CD4-positive, alpha-beta T cell (primary cell): ENCODE results near the gene INSM2. TPM values are rescaled to one million over a fixed set of nuclear protein-coding genes. Genes with fewer than 3 reads are reported as not detected.

ENCODE experiments used
- ATAC-seq: fragments of 200-7000 bp; cut with Tn5 transposase; one replicate; pipeline ENCODE4 v1.10.0; 2022; ENCODE audit warnings: mild to moderate bottlenecking; ENCODE audit not compliant: poor library complexity
- CTCF ChIA-PET: fragments of 350-600 bp; sonication (Branson Sonifier 250); formaldehyde crosslinking; loops from one replicate; lab custom pipeline; 2021; ENCODE audit warnings: antibody characterized with exemption, inconsistent platforms; lab: Charles Lee
- POLR2A ChIA-PET: fragments of 350-600 bp; sonication (Branson Sonifier 250); formaldehyde crosslinking; loops from one replicate; lab custom pipeline; 2021; ENCODE audit warnings: antibody characterized with exemption, inconsistent platforms; lab: Charles Lee
- DNase-seq, 14 experiments: peaks; one replicate each; pipeline ENCODE4 v3.0.0-alpha.2; 2013 to 2020; ENCODE audit warnings: mixed read lengths in 2 of 14
- H3K27ac ChIP-seq, 2 donors: one replicate each; pipeline versions ENCODE4 v1.5.1 to v1.7.0; 2013; ENCODE audit warnings: low read length in 2 of 2, low read depth in 1 of 2, mild to moderate bottlenecking in 1 of 2
- H3K27me3 ChIP-seq, 2 experiments: 1 replicate in 1 of 2; 2 replicates in 1 of 2; pipeline versions ENCODE4 v1.6.1 to v1.7.0; 2013; ENCODE audit warnings: low read length in 2 of 2, control low read depth in 1 of 2, mild to moderate bottlenecking in 1 of 2, moderate library complexity in 1 of 2; ENCODE audit not compliant: insufficient read depth in 2 of 2, control insufficient read depth in 1 of 2
- H3K36me3 ChIP-seq: one replicate; pipeline ENCODE4 v1.6.1; 2013; ENCODE audit warnings: low read length, control low read depth; ENCODE audit not compliant: insufficient read depth
- H3K4me1 ChIP-seq: one replicate; pipeline ENCODE4 v1.6.1; 2013; ENCODE audit warnings: low read length, control low read depth; ENCODE audit not compliant: insufficient read depth
- H3K4me3 ChIP-seq: one replicate; pipeline ENCODE4 v1.5.1; 2013; ENCODE audit warnings: mild to moderate bottlenecking, low read length, moderate library complexity
- H3K9me3 ChIP-seq, 2 experiments: 1 replicate in 1 of 2; 2 replicates in 1 of 2; pipeline versions ENCODE4 v1.6.1 to v1.7.0; 2013; ENCODE audit warnings: low read length in 2 of 2, mild to moderate bottlenecking in 2 of 2, control low read depth in 1 of 2, moderate library complexity in 1 of 2; ENCODE audit not compliant: control insufficient read depth in 1 of 2, insufficient read depth in 1 of 2
- H3K27ac Mint-ChIP-seq: one replicate; pipeline ENCODE4 v1.8.0; 2020; ENCODE audit warnings: mixed read lengths
- H3K27me3 Mint-ChIP-seq: one replicate; pipeline ENCODE4 v1.8.0; 2021; ENCODE audit warnings: mixed read lengths
- H3K36me3 Mint-ChIP-seq: one replicate; pipeline ENCODE4 v1.8.0; 2021; ENCODE audit warnings: low read depth, mixed read lengths
- H3K4me1 Mint-ChIP-seq: one replicate; pipeline ENCODE4 v1.8.0; 2021; ENCODE audit warnings: low read depth, mixed read lengths
- H3K4me3 Mint-ChIP-seq: one replicate; pipeline ENCODE4 v1.8.0; 2020; ENCODE audit warnings: mild to moderate bottlenecking, mixed read lengths
- H3K9me3 Mint-ChIP-seq: one replicate; pipeline ENCODE4 v1.8.0; 2020; ENCODE audit warnings: mixed read lengths
- intact Hi-C, 2 experiments: fragments of 100-400 bp; cut with DNase I in 1 of 2; cut with micrococcal nuclease in 1 of 2; formaldehyde crosslinking; loops; one replicate each; pipeline versions ENCODE4 v1.15.1 to v1.9.0; 2023 to 2025; cut with DNase I, micrococcal nuclease
- total RNA-seq, 174 experiments: library from RNA in 2 of 174; stranded (reverse) in 2 of 174; gene quantifications; one replicate each; pipeline ENCODE4 v1.2.3 and lab custom pipeline; 2021 to 2026
- TF ChIP-seq, protein P1 (sequence below): fragments of 200-600 bp; IDR thresholded peaks from one replicate; pipeline ENCODE4 v1.8.0; 2022; ENCODE audit warnings: antibody characterized with exemption, mild to moderate bottlenecking

The INSM2 gene
- total RNA-seq, 2 experiments from 2014 or later: not detected

DNA sequence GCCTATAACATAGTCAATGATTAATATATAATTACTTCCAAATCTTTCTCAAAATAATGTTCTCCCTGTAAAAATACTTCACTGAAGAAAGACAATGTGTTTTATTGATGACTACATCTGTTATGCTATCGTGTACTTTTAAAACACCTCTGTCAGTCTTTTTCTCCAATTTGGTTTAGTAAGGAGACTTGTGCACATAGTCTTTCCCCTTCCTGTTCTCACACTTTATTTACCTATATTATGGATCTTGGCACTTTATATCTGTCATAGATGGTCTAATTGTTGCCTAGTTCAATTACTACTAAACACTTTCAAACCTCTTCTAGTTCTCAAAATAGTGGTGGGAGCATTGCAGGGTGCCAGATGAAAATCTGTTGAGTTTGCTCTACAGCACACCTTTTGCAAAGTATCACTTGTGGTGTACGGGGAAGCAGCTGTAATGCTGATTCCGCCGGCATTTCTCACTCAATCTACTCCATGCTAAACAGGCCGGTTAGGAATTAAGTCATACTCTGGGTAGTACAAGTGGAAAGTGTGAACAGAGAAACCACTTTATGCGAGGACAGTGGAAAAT is 1.1 kb upstream of the INSM2 start:
- Mint-ChIP-seq H3K27ac (no peak overlapping the region), H3K4me3 (peak overlapping the region; percentile 68), H3K36me3 (no peaks in the 10 kb centered on the region), H3K27me3 (peaks cover 73% of the 10 kb centered on the region), H3K4me1 (peaks cover 9% of the 10 kb centered on the region), H3K9me3 (no peaks in the 10 kb centered on the region)
- peaks cover 32 to 51% of the 10 kb centered on the region in 2 experiments for H3K27me3 ChIP-seq
- intact Hi-C loops: loop anchor here in 1 of 2 experiments (10.0 kb wide), 1 partner anchor 282 kb away; no protein-coding TSS in a partner anchor
- peaks cover 0 to 13% of the 10 kb centered on the region in 2 experiments for H3K9me3 ChIP-seq
- no peak overlapping the region for H3K27ac ChIP-seq
- ChIA-PET CTCF (no interaction called here), POLR2A (no interaction called here)
- peak overlapping the region; percentile 57 for H3K4me3 ChIP-seq
- no peak for DNase-seq
- no peak for ATAC-seq
- TF ChIP-seq, protein P1, sequence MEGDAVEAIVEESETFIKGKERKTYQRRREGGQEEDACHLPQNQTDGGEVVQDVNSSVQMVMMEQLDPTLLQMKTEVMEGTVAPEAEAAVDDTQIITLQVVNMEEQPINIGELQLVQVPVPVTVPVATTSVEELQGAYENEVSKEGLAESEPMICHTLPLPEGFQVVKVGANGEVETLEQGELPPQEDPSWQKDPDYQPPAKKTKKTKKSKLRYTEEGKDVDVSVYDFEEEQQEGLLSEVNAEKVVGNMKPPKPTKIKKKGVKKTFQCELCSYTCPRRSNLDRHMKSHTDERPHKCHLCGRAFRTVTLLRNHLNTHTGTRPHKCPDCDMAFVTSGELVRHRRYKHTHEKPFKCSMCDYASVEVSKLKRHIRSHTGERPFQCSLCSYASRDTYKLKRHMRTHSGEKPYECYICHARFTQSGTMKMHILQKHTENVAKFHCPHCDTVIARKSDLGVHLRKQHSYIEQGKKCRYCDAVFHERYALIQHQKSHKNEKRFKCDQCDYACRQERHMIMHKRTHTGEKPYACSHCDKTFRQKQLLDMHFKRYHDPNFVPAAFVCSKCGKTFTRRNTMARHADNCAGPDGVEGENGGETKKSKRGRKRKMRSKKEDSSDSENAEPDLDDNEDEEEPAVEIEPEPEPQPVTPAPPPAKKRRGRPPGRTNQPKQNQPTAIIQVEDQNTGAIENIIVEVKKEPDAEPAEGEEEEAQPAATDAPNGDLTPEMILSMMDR: no peak
- peaks cover 28% of the 10 kb centered on the region for H3K4me1 ChIP-seq
- H3K36me3 ChIP-seq: peaks cover under 1% of the 10 kb centered on the region

DNA sequence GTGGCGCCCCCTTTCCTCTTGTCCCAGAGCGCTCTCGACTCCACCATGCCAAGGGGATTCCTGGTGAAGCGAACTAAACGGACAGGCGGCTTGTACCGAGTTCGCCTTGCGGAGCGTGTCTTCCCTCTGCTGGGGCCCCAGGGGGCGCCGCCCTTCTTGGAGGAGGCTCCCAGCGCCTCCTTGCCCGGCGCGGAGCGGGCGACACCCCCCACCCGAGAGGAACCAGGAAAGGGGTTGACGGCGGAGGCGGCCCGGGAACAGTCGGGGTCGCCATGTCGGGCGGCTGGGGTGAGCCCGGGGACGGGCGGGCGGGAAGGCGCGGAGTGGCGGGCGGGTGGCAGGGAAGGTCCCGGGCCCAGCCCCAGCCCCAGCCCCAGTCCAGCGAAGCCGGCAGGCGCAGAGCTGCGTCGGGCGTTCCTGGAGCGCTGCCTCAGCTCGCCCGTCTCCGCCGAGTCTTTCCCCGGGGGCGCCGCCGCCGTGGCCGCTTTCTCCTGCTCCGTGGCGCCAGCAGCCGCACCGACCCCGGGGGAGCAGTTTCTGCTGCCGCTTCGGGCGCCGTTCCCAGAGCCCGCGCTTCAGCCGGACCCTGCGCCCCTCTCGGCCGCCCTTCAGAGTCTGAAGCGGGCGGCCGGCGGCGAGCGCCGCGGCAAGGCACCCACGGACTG is 376 bp downstream of the INSM2 start:
- DNase-seq (peak in 4 of 14 experiments; percentile 2 to 41 (median 13)), ATAC-seq (no peak)
- peaks cover 28% of the 10 kb centered on the region for H3K4me1 ChIP-seq
- Mint-ChIP-seq H3K27me3 (peaks cover 58% of the 10 kb centered on the region), H3K4me3 (peak overlapping the region; percentile 73), H3K36me3 (no peaks in the 10 kb centered on the region), H3K27ac (no peak overlapping the region), H3K9me3 (no peaks in the 10 kb centered on the region), H3K4me1 (peaks cover 9% of the 10 kb centered on the region)
- CTCF ChIA-PET: no interaction called here
- TF ChIP-seq, protein P1: no peak
- peaks cover 0 to 13% of the 10 kb centered on the region in 2 experiments for H3K9me3 ChIP-seq
- H3K4me3 ChIP-seq: peak overlapping the region; percentile 57
- H3K27ac ChIP-seq: no peak overlapping the region
- intact Hi-C loops: loop anchor here in 1 of 2 experiments (10.0 kb wide), 1 partner anchor 280 kb away; no protein-coding TSS in a partner anchor
- POLR2A ChIA-PET: no interaction called here
- H3K27me3 ChIP-seq: peaks cover 32 to 51% of the 10 kb centered on the region in 2 experiments
- peaks cover 4% of the 10 kb centered on the region for H3K36me3 ChIP-seq

DNA sequence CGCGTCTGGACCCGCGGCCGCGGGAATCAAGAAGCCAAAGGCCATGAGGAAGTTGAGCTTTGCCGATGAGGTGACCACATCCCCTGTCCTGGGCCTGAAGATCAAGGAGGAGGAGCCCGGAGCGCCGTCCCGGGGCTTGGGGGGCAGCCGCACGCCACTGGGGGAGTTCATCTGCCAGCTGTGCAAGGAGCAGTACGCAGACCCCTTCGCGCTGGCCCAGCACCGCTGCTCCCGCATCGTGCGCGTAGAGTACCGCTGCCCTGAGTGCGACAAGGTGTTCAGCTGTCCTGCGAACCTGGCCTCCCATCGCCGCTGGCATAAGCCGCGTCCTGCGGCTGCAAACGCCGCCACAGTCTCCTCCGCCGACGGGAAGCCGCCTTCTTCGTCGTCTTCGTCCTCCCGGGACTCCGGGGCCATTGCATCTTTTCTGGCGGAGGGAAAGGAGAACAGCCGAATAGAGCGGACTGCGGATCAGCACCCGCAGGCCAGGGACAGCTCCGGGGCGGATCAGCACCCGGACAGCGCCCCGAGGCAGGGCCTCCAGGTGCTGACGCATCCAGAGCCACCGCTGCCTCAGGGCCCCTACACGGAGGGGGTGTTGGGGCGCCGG is 1.0 kb downstream of the INSM2 start:
- Histone ChIP-seq H3K36me3 (peaks cover 4% of the 10 kb centered on the region), H3K27me3 (peaks cover 32 to 51% of the 10 kb centered on the region in 2 experiments), H3K4me1 (peaks cover 28% of the 10 kb centered on the region), H3K9me3 (peaks cover 0 to 13% of the 10 kb centered on the region in 2 experiments), H3K27ac (no peak overlapping the region), H3K4me3 (peak overlapping the region; percentile 22)
- intact Hi-C loops: loop anchor here in 1 of 2 experiments (10.0 kb wide), 1 partner anchor 280 kb away; no protein-coding TSS in a partner anchor
- ChIA-PET CTCF (no interaction called here), POLR2A (no interaction called here)
- Mint-ChIP-seq H3K27ac (no peak overlapping the region), H3K4me3 (peak overlapping the region; percentile 82), H3K36me3 (peaks cover 6% of the 10 kb centered on the region), H3K4me1 (peaks cover 9% of the 10 kb centered on the region), H3K9me3 (no peaks in the 10 kb centered on the region), H3K27me3 (peaks cover 52% of the 10 kb centered on the region)
- TF ChIP-seq, protein P1: no peak
- DNase-seq (peak; percentile 27 to 79 (median 50)), ATAC-seq (peak; percentile 91)
